NCI-H1092 (cell line): Measurements from ENCODE around the gene KRAS.

Source experiments
- DNase-seq: peaks from one replicate; lab custom pipeline; 2025; lab: John Stamatoyannopoulos, UW

The KRAS gene

DNA sequence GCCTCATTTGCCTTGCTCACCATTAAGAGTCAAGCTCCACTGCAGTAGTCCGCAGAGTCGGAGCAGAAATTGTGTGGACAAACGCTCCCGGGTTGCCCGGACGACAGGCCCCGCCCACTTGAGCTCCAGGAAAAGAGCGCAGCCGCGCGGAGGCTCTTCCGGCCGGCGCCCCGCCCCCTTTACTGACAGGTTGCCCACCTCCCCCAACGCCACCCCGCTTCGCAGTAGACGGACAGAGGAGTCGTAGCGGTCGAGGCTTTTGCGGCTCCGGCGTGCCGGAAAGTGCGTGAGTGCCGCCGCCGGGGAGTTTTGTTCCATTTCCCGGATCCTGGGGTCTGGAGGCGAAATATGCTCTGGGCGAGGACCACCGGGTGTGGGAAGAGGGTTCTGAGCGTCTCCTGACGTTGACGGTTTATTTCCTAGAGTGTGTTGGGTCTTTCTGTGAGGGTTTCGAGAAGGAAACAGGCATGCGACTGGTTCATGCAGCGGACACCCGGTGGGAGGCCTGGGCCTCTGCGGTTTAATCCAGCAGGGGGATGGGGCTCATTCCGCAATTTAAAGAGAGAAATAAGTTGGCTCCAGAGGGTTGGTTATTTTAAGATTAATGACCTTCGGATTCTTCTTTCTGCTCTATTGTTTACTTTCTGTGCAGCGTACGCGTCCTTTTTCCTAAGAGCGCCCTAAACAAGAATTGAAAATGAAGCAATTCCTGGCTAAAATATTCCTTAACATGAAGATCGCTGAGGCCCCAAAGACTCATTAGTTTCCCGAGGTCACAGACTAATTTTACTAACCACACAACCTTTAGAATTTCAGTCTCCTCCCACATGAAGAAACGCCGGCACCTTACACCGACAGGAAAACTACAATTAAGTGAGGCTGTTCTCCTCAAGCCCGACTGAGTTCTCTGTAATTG lies 55.4 kb downstream of the KRAS start, which contains the start of the genes DNAI7 and ETFRF1:
Gene DNAI7 (minus strand): TSS at position 105 of the 916 bp plus-strand sequence. CDS start 82 bp downstream, at position 23.
Gene ETFRF1 (plus strand): TSS at position 182 of the 916 bp plus-strand sequence. CDS start 8,720 bp downstream, outside the sequence.
- DNase-seq: peak; percentile 93

- DNase-seq: no peak
Observed at GRCh38 chr12:25194722-25195055, 56.0 kb downstream of the KRAS start.

DNA sequence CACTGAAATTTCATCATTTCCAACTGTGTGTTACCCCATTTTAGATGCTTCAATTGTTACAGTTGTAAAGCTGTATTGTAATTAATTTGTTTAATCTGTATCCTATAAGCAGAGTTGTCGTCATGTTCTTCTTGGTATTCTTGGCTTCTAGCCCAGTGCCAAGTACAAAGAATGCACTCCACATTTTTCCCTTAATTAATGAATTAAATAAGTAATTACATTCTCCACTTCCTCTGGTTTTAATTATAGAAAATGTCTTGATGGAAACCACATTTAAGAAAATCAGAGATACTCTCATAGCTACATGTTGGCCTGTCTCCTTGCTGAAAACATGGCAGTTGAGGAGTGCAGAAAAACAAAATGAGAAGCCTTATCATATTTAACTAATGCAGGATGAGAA lies 56.5 kb downstream of the KRAS start:
- DNase-seq: no peak

GRCh38 chr12:25190793-25191192 lies 59.9 kb downstream of the KRAS start:
- DNase-seq: no peak

- DNase-seq: no peak
Observed at GRCh38 chr12:25189656-25190055, 61.1 kb downstream of the KRAS start.

GRCh38 chr12:25187781-25188180 lies 62.9 kb downstream of the KRAS start:
- DNase-seq: no peak

GRCh38 chr12:25186788-25187402 lies 63.8 kb downstream of the KRAS start:
- no peak for DNase-seq

DNA sequence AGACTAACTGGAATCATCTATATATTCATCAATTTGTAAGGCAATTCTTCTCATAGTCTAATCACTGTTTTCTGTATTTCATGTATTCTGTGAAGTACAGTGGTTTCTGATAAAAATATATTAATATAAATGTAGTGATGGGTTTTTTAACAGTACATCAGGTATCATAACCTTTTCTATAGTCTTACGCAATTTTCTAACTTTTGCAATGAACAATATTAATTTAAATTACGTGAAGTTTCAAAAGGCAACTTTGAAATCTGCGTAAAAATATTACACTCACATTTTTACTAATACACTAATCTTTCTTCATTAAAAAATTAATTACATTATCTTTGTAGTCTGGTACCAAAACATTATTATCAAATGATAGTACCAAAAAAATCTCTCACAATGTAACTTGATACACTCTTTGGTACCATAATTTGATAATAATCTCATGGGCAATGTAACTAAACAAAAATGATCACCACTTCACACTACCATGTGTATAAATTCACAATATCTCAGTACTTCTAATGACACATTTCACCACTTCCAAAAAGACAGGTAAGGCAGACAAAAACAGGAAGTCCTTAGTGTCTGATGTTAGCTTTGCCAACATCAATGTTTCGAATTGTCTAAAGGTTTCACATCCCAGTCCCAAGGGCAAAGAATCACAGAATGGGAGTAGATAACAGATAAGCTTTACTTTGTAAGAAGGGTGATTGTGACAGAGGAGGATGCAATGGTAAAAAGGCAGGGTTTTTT lies 64.5 kb downstream of the KRAS start:
- no peak for DNase-seq

DNA sequence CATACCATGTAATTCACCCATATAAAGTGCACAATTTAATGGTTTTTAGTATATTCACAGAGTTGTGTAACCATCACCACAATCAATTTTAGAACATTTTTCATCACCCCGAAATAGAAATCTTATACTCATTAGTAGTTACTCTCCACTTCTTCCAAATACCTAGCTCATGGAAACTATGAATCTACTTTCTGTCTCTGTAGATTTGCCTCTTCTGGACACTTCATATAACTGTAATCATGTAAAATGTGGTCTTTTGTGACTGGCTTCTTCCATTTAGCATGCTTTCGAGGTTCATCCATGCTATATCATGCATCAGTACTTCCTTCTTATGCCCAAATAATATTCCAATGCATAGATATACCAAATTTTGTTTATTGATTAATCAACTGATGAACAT lies 66.6 kb downstream of the KRAS start:
- DNase-seq: no peak

GRCh38 chr12:25182765-25183164 lies 68.0 kb downstream of the KRAS start:
- no peak for DNase-seq

- DNase-seq: no peak
Observed at GRCh38 chr12:25162866-25163265, 87.9 kb downstream of the KRAS start.

DNA sequence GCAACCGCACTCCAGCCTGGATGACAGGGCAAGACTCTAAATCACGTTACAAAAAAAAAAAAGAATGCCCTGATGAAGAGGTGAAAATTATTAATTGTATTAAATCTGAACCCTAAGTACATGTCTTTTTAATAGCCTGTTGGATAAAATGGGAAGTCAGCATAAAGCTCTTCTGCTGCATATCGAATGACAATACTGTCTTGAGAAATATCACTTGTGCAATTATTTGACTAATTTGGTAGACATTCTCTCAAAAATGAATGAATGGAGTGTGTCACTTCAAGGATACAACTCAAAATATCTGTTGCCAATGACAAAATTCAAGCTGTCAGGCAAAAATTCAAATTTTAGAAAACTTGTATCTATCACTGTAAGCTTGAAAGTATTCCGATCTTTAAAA lies 94.7 kb downstream of the KRAS start:
- DNase-seq: no peak

GRCh38 chr12:25155022-25155576 lies 95.6 kb downstream of the KRAS start:
- no peak for DNase-seq
